HepG2 (cell line): Measurements from ENCODE around the gene POLR3E. TPM values are rescaled to one million over a fixed set of nuclear protein-coding genes. Genes with fewer than 3 reads are reported as not detected.

Source experiments
- ASH2L ChIP-seq: fragments of 300-600, 200-600 bp; sonication (generic); IDR thresholded peaks from 2 replicates; pipeline ENCODE4 v1.7.0; 2017; ENCODE audit warnings: low read depth, mild to moderate bottlenecking, moderate library complexity, mixed read lengths, low read length; ENCODE audit not compliant: insufficient read length
- GTF2F1 ChIP-seq: fragments of 150-350 bp; IDR thresholded peaks from 2 replicates; pipeline ENCODE4 v1.6.1; 2014; ENCODE audit warnings: low read length
- HDAC2 ChIP-seq: sonication (generic); formaldehyde crosslinking; IDR thresholded peaks from 2 replicates; pipeline ENCODE4 v1.4.0; 2020; ENCODE audit warnings: missing genetic modification reagents
- RARG ChIP-seq: sonication (generic); formaldehyde crosslinking; IDR thresholded peaks from 2 replicates; pipeline ENCODE4 v1.4.0; 2020; ENCODE audit warnings: low read depth, mild to moderate bottlenecking, missing genetic modification reagents
- RBM39 ChIP-seq: fragments of 200-400 bp; formaldehyde crosslinking; IDR thresholded peaks from one replicate; pipeline ENCODE4 v1.6.1; 2018; ENCODE audit warnings: antibody characterized with exemption, mild to moderate bottlenecking, low read depth, low read length; ENCODE audit not compliant: poor library complexity, severe bottlenecking
- RFXAP ChIP-seq: sonication (generic); formaldehyde crosslinking; IDR thresholded peaks from 2 replicates; pipeline ENCODE4 v1.4.0; 2020; ENCODE audit warnings: missing genetic modification reagents, borderline replicate concordance
- SMARCE1 ChIP-seq: fragments of 450-650 bp; IDR thresholded peaks from 2 replicates; pipeline ENCODE4 v1.6.1; 2017; ENCODE audit warnings: borderline replicate concordance
- SMYD3 ChIP-seq: sonication (generic); formaldehyde crosslinking; IDR thresholded peaks from 2 replicates; pipeline ENCODE4 v1.8.1; 2023; ENCODE audit warnings: mild to moderate bottlenecking, missing genetic modification reagents
- SNAI1 ChIP-seq: sonication (generic); formaldehyde crosslinking; IDR thresholded peaks from 2 replicates; pipeline ENCODE4 v1.5.0; 2020; ENCODE audit warnings: mild to moderate bottlenecking, missing genetic modification reagents, borderline replicate concordance
- ZBTB8A ChIP-seq: sonication (generic); formaldehyde crosslinking; IDR thresholded peaks from 2 replicates; pipeline ENCODE4 v1.4.0; 2020; ENCODE audit warnings: mild to moderate bottlenecking, low read depth, missing genetic modification reagents, borderline replicate concordance
- ZFAT ChIP-seq: sonication (generic); formaldehyde crosslinking; conservative IDR thresholded peaks from 2 replicates; pipeline ENCODE4 v1.8.1; 2023; ENCODE audit warnings: missing genetic modification reagents, inconsistent platforms
- ZNF230 ChIP-seq: sonication (generic); formaldehyde crosslinking; IDR thresholded peaks from 2 replicates; pipeline ENCODE4 v1.4.0; 2020; ENCODE audit warnings: mild to moderate bottlenecking, missing genetic modification reagents
- ZNF335 ChIP-seq: sonication (generic); formaldehyde crosslinking; IDR thresholded peaks from 2 replicates; pipeline ENCODE4 v1.4.0; 2020; ENCODE audit warnings: missing genetic modification reagents
- ZNF430 ChIP-seq: sonication (generic); formaldehyde crosslinking; IDR thresholded peaks from 2 replicates; pipeline ENCODE4 v1.9.0; 2021; ENCODE audit warnings: mild to moderate bottlenecking, missing genetic modification reagents
- ZNF878 ChIP-seq: sonication (generic); formaldehyde crosslinking; IDR thresholded peaks from 2 replicates; pipeline ENCODE4 v1.8.1; 2023; ENCODE audit warnings: mild to moderate bottlenecking, missing genetic modification reagents, moderate library complexity
- ZZZ3 ChIP-seq: sonication (generic); formaldehyde crosslinking; IDR thresholded peaks from 2 replicates; pipeline ENCODE4 v1.4.0; 2020; ENCODE audit warnings: missing genetic modification reagents, mild to moderate bottlenecking, borderline replicate concordance
- polyA plus RNA-seq, 8 experiments: library from polyadenylated mRNA; depleted of rRNA in 3 of 8; stranded (reverse) in 7 of 8; unstranded in 1 of 8; fragments of >200 nt; fragmentation: Illumina TruSeq in 4 of 8; extraction: Trizol in 4 of 8; gene quantifications; 2 replicates each; pipeline versions ENCODE4 v1.2.1 to v1.2.3, GENCODE V29; 2011 to 2016; ENCODE audit warnings: low read depth in 4 of 8, missing spikeins in 1 of 8, mixed read lengths in 1 of 8; ENCODE audit not compliant: insufficient read depth in 1 of 8
- total RNA-seq, 5 experiments: library from RNA; depleted of rRNA; stranded (reverse); fragments of >200 nt; fragmentation: Illumina TruSeq; extraction: Trizol; gene quantifications; 2 replicates each; pipeline ENCODE4 v1.2.3, GENCODE V29; 2016; ENCODE audit warnings: low read depth in 1 of 5
- TF ChIP-seq, protein P1 (sequence below): sonication (generic); formaldehyde crosslinking; IDR thresholded peaks from 2 replicates; pipeline ENCODE4 v1.8.0; 2022; ENCODE audit warnings: low read depth, missing genetic modification reagents
- TF ChIP-seq, protein P2 (sequence below): sonication (generic); formaldehyde crosslinking; conservative IDR thresholded peaks from 2 replicates; pipeline ENCODE4 v1.4.0; 2020; ENCODE audit warnings: mild to moderate bottlenecking, missing genetic modification reagents, moderate library complexity
- TF ChIP-seq, protein P3 (sequence below): sonication (generic); formaldehyde crosslinking; IDR thresholded peaks from 2 replicates; pipeline ENCODE4 v1.4.0; 2020; ENCODE audit warnings: missing genetic modification reagents
- TF ChIP-seq, protein P4 (sequence below): sonication (generic); formaldehyde crosslinking; IDR thresholded peaks from 2 replicates; pipeline ENCODE4 v1.9.0; 2021; ENCODE audit warnings: missing genetic modification reagents, mild to moderate bottlenecking, borderline replicate concordance

The POLR3E gene
- total and polyA plus RNA-seq, 2 of the 13 experiments (the other 11 are each of a cell fraction or from before 2014, with no cell fraction given): 135 to 262 TPM

DNA sequence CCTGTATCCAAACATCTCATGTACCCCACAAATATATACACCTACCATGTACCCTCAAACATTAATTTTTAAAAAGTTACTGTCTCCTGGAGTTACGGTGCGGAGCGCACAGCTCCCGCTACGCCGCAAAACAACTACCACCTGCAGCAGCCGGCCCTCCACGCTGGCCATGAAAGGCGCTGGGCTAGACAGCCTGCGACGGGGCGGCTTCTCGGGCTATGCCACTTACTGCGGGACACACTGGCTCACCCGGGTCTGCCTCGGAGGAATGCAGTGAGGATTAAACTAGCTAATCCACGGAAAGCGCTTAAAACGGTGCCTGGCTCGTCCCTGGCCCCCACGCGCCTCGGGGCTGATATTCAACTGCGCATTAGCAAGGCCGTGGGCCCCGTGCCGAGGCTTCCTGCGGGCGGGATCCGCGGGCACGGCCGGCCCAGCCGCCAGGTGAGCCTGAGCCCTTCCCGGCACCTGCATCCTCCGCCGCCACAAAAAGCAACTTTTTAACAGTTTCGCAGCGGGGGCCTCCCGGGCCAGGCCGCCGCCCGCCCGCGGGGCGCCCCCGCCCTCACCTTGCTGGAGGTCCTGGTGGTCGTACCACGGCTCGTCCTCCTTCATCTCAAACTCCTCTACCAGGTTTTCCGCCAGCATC lies 76.6 kb downstream of the POLR3E start (continued):
- TF ChIP-seq HDAC2 (CRISPR knock-in tag): peak; percentile 30; the same call in 1 of the 2 replicates
- TF ChIP-seq, protein P1, sequence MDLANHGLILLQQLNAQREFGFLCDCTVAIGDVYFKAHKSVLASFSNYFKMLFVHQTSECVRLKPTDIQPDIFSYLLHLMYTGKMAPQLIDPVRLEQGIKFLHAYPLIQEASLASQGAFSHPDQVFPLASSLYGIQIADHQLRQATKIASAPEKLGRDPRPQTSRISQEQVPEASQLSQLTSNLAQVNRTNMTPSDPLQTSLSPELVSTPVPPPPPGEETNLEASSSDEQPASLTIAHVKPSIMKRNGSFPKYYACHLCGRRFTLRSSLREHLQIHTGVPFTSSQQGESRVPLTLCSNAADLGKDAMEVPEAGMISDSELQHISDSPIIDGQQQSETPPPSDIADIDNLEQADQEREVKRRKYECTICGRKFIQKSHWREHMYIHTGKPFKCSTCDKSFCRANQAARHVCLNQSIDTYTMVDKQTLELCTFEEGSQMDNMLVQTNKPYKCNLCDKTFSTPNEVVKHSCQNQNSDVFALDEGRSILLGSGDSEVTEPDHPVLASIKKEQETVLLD (CRISPR knock-in tag): peak; percentile 62; the same call in 1 of the 2 replicates
- TF ChIP-seq ZNF878 (CRISPR knock-in tag): no peak
- TF ChIP-seq, protein P2, sequence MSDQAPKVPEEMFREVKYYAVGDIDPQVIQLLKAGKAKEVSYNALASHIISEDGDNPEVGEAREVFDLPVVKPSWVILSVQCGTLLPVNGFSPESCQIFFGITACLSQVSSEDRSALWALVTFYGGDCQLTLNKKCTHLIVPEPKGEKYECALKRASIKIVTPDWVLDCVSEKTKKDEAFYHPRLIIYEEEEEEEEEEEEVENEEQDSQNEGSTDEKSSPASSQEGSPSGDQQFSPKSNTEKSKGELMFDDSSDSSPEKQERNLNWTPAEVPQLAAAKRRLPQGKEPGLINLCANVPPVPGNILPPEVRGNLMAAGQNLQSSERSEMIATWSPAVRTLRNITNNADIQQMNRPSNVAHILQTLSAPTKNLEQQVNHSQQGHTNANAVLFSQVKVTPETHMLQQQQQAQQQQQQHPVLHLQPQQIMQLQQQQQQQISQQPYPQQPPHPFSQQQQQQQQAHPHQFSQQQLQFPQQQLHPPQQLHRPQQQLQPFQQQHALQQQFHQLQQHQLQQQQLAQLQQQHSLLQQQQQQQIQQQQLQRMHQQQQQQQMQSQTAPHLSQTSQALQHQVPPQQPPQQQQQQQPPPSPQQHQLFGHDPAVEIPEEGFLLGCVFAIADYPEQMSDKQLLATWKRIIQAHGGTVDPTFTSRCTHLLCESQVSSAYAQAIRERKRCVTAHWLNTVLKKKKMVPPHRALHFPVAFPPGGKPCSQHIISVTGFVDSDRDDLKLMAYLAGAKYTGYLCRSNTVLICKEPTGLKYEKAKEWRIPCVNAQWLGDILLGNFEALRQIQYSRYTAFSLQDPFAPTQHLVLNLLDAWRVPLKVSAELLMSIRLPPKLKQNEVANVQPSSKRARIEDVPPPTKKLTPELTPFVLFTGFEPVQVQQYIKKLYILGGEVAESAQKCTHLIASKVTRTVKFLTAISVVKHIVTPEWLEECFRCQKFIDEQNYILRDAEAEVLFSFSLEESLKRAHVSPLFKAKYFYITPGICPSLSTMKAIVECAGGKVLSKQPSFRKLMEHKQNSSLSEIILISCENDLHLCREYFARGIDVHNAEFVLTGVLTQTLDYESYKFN (CRISPR knock-in tag): 0 out of 2 replicates have a peak, but pooled peaks have one; percentile 17
- TF ChIP-seq ZNF430 (CRISPR knock-in tag): peak; percentile 67; the same call in 1 of the 2 replicates
- TF ChIP-seq ASH2L: peak; percentile 82
- TF ChIP-seq SNAI1 (CRISPR knock-in tag): 0 out of 2 replicates have a peak, but pooled peaks have one; percentile 55
- TF ChIP-seq RBM39: peak; percentile 4
- no peak for TF ChIP-seq SMARCE1
- TF ChIP-seq RFXAP: no peak
- TF ChIP-seq ZNF230 (CRISPR knock-in tag): 0 out of 2 replicates have a peak, but pooled peaks have one; percentile 47
- no peak for TF ChIP-seq RARG (CRISPR knock-in tag)
- no peak for TF ChIP-seq SMYD3 (CRISPR knock-in tag)
- no peak for TF ChIP-seq ZZZ3 (CRISPR knock-in tag)
- TF ChIP-seq, protein P3, sequence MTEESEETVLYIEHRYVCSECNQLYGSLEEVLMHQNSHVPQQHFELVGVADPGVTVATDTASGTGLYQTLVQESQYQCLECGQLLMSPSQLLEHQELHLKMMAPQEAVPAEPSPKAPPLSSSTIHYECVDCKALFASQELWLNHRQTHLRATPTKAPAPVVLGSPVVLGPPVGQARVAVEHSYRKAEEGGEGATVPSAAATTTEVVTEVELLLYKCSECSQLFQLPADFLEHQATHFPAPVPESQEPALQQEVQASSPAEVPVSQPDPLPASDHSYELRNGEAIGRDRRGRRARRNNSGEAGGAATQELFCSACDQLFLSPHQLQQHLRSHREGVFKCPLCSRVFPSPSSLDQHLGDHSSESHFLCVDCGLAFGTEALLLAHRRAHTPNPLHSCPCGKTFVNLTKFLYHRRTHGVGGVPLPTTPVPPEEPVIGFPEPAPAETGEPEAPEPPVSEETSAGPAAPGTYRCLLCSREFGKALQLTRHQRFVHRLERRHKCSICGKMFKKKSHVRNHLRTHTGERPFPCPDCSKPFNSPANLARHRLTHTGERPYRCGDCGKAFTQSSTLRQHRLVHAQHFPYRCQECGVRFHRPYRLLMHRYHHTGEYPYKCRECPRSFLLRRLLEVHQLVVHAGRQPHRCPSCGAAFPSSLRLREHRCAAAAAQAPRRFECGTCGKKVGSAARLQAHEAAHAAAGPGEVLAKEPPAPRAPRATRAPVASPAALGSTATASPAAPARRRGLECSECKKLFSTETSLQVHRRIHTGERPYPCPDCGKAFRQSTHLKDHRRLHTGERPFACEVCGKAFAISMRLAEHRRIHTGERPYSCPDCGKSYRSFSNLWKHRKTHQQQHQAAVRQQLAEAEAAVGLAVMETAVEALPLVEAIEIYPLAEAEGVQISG (CRISPR knock-in tag): no peak; the same call in 1 of the 2 replicates
- no peak for TF ChIP-seq ZFAT (CRISPR knock-in tag)
- no peak; the same call in 1 of the 2 replicates for TF ChIP-seq ZBTB8A
- TF ChIP-seq, protein P4, sequence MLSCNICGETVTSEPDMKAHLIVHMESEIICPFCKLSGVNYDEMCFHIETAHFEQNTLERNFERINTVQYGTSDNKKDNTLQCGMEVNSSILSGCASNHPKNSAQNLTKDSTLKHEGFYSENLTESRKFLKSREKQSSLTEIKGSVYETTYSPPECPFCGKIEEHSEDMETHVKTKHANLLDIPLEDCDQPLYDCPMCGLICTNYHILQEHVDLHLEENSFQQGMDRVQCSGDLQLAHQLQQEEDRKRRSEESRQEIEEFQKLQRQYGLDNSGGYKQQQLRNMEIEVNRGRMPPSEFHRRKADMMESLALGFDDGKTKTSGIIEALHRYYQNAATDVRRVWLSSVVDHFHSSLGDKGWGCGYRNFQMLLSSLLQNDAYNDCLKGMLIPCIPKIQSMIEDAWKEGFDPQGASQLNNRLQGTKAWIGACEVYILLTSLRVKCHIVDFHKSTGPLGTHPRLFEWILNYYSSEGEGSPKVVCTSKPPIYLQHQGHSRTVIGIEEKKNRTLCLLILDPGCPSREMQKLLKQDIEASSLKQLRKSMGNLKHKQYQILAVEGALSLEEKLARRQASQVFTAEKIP: peak; percentile 72; the same call in 1 of the 2 replicates
- no peak for TF ChIP-seq ZNF335 (CRISPR knock-in tag)
- no peak for TF ChIP-seq GTF2F1
